HG03066 (cell line): ENCODE measurements around the gene MRPL37.
"Not testable (repeated sequence)": the region's sequence is repeated elsewhere in the genome, so short reads cannot be mapped to it uniquely, and the experiment has no call there.

Experiments
- ATAC-seq: cut with Tn5 transposase; IDR thresholded peaks from one replicate; pipeline ENCODE4 v1.9.1; 2021; ENCODE audit warnings: low read depth; ENCODE audit not compliant: unreplicated experiment

The MRPL37 gene

DNA sequence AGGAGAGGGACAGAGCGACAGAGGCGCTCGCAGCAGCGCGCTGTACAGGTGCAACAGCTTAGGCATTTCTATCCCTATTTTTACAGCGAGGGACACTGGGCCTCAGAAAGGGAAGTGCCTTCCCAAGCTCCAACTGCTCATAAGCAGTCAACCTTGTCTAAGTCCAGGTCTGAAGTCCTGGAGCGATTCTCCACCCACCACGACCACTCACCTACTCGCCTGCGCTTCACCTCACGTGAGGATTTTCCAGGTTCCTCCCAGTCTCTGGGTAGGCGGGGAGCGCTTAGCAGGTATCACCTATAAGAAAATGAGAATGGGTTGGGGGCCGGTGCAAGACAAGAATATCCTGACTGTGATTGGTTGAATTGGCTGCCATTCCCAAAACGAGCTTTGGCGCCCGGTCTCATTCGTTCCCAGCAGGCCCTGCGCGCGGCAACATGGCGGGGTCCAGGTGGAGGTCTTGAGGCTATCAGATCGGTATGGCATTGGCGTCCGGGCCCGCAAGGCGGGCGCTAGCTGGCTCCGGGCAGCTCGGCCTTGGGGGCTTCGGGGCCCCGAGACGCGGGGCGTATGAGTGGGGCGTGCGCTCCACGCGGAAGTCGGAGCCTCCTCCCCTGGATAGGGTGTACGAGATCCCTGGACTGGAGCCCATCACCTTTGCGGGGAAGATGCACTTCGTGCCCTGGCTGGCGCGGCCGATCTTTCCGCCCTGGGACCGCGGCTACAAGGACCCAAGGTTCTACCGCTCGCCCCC is at the start of gene MRPL37, which contains the start of gene CYB5RL:
MRPL37 (plus strand) TSS at position 403 of the 754 bp plus-strand sequence; CDS start at position 480, 77 bp downstream.
CYB5RL (minus strand) TSS at position 266 of the 754 bp plus-strand sequence. CDS start 4,414 bp downstream, outside the sequence.
- ATAC-seq, result peak; percentile 96

DNA sequence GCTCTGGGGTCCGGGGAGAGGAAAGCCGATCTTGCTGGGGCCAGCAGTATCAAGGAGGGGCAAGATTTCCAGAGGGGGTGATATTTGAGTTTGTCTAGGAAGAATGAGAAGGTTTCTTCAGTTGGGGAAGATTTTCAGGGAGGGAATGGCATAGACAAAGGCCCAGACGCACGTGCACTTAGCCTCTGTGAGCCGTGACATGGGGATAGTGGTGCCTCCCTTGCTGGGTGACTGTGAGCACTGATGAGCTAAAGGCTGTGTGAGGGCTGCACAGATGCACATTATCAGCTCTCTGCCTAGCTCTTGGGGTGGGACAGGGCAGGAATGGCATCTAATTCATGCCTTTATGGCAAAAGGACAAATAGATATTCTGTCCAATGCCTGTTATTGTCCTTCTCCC is 49.0 kb upstream of the MRPL37 start:
- no peak for ATAC-seq

DNA sequence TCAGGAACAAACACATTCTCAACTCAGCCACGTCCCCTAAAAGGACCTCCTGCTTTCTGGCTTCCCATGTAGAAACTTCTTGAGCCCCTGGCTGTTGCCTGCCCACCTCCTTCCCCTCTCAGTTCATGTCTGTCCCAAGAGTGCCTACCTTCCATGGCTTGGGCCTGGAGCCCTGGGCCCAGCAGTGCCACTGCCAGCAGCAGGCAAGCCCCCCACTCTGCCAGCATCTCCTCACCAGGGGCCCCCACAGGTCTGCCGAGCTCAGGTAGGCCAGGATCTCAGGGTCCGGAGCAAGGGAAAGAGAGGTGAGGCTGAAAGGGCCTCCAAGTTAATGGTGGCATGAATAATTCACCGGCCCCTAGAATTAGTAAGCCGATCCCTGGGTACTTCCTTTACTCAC is 47.3 kb upstream of the MRPL37 start, which contains the start of gene CDCP2:
CDCP2 (minus strand) TSS at position 305 of the 400 bp plus-strand sequence; CDS start at position 227, 78 bp downstream.
- no peak for ATAC-seq

DNA sequence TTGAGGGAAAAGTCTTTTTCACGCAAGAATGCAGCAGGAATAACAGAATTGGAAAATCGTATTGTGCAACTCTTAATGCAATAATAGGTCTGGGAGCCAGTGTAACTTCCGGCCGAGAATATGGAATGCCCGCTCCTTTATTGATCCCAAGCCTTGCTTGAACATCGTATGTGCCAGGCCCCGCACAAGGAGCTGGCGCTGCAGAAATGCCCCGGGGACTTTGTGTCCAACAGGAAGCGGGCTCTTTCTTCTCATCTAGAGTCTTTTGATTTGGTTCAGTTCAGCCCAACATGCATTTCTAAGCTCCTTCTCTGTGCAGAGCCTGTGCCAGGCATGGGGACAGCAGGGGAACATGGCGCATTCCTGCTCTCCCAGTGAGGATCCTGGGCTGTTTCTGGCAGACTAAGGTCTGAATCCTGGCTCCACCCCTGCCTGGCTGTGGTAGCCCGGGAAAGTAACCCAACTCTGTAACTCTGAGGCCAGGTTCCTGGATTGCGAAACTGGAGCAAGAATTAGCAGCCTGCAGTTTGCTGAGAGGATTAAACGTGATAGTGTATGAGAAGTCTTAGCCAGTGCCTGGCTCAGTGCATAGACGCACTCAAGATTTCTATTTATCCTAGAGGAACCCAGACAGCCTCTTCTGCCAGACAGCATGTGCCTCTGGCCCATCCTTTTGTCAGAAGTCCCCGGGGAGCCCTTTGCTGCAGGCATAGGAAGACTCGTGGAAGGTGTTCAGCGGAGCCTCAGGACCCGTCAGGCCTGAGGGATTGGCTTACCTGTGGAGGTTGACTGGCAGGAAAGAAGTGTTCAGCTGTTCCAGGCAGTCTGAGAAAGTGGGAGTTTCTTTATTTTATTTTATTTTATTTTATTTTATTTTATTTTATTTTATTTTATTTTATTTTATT is 46.2 kb upstream of the MRPL37 start:
- no peak for ATAC-seq

DNA sequence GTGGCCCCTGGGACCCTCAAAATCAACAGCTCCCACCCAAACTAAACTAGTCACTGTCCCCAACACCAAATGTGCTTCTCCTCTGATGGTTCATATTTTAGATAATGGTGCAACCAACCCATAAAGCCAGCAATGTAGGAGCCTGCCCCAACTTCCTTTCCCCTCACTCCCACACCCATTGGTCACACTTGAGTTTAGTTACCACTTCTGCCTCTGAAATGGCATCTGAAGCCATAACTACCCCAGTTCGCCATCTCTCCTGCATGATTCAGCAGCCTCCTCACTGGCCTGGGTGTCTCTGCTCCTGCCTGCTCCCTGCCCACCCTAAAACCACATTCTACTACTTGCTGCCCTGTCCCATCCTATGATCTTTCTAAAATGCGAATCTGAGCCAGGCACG is 43.8 kb upstream of the MRPL37 start:
- ATAC-seq, result no peak

DNA sequence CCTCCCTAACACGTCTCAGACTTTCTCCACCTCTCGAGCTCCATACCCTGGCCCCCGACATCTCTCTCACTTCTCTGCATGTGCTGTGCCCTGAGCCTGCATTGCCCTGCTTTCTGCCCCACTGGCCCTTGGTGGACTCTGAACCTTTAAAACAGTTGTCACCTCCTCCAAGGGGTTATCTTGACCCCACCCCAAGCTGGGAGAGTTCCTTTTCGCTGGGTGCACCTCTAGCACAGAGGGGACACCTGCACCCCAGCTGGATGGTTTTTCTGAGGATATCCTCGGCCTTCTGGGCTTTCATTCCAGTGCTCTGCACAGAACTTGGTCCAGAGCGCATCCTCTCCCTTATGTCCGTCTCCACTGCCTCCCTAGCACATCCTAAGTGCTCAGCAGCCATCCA is 43.0 kb upstream of the MRPL37 start:
- no peak for ATAC-seq

DNA sequence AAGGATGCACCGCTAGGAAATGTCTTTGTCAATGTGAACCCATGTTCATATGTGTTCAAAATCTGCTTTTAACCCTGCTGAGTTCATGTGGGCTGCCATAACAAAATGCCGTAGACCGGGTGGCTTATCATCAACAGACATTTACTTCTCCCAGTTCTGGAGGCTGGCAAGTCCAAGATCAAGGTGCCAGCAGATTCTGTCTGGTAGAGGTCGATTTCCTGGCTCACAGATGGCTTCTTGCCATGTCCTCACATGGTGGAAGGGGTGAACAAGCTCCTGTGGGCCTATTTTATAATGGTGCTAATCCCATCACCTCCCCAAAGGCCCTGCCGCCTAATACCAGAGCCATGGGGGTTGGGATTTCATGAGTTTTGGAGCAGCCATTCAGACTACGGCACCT is 42.6 kb upstream of the MRPL37 start:
- ATAC-seq, result no peak

DNA sequence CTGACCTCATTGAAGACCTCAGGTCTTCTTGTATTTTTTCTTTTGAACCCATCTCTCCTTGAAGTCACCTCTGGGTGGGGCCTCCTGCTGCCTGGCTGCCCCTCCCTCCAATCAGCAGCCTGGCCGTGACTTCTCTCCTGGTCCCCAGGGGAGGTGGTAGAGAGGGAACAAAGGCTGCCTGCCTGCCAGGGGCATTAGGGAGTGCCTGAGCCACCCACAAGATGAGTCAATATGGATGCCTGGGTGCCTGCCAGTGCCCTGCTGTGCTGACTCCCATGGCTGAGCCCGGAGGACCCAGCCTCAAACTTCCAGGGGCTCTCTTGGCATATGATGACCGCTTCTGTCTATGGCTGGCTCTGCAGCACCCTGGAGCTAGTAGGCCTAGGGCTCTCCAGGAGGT is 41.9 kb upstream of the MRPL37 start:
- no peak for ATAC-seq

DNA sequence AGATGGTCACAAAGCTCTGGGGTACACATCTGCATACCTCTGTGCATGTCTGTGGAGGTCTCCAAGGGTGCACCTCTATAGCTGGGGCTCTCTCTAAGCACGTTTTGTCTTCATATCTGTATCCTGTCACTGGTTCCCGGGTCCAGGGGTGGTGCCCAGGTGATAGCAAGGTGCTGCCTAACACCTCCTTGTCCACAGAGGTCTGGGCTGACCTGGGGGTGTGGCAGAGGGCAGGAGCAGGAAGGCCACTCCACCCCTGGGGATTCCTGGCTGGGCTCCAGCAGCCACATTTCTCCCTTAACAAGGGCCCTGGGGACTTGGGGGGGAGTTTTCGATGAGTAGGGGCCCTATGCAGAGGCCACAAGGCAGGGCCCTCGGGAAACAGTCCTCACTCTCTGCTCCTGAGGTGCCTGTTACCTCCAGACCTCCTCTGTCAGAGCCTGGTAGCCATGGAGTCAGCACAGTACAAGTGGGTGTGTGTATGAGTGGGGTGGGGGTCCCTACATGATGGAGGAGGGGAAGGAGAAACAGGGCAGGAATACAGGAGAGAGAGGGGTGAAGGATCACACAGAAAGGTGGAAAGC is 40.1 kb upstream of the MRPL37 start:
- no peak for ATAC-seq

DNA sequence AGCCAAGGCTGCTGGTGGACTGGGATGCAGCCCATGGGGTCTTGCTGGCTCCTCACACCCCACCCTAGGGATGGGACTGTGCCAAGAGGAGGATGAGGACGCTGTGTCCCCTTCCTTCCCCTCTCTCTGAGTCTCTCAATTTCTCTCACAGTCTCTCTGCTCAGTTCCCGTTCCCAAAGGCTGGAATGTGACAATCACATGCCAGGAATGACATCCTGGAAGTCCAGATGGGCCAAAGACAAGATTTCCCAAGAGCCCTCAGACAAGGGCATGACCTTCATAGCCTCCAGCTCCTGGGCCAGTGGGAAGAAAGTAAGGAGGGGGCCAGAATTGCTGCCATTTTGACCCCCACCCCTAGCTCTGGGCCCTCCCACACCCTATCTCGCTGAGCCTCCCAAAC is 39.6 kb upstream of the MRPL37 start:
- no peak for ATAC-seq

DNA sequence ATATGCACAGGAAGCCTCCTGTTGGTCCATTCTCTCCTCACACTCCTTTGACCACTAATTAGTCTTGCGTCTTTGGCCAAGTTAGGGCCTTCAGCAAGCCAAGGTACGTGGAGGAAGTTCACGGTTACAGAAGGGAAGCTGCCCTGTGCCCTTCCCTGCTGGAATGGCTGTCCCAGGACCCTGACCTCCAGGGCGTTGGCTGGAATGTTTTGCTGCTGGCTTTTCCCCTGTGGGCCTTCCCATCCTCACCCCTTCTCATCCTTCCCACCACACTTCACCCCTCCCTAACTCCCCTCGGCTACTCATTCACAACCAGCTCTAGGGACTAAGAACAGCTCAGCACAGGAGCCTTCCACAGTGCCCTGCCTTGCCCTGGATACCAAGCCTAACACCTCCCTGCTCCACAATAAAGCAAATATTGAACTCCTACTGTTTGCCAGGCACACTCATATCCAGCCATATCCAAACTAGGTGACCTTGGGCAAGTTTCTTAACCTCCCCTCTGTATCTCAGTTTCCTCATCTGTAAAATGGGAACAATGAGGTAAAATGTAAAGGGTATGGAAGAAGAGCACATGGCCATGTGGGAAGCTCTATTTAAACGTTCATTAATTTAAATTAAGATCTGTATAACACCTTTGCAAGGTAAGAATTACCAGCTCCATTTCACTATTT is 38.3 kb upstream of the MRPL37 start:
- ATAC-seq, result no peak

DNA sequence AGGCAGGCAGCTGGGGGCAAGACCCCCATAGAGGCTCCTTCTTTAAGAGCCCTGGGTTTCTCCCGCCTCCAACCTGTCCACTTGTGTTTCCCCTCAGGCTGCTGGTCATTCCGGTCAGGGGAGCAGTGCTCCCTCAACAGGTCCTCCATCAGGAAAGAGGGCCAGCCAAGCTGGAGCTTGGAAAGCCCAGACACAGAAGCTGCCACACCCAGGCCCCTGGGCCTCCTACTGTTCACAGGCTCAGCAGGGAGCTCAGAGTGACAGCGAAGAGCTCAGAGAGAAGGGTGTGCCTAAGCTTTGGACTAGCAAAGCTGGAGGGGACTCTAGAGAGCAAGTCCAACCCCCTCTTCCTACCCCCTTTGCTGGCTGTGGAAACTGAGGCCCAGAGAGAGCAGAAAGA is 36.9 kb upstream of the MRPL37 start:
- no peak for ATAC-seq

DNA sequence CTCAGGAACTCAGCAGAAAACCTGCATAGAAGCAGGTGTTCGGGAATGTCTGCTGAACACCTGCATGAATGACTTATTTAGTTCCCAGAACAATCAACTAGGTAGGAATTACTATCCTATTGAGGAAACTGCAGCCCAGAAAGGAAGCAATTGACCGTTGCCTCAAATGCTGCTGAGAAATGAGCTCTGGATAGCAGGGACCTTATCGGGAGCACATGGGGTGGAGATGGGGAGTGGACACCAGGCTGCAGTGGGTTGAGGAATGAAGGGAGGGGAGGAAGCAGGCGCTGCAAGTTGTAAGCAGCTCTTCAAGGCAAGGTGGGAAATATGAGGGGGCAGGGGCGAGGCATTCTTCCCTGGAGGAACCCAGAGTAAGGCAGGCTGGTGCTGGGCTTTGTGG is 36.4 kb upstream of the MRPL37 start:
- ATAC-seq, result no peak

DNA sequence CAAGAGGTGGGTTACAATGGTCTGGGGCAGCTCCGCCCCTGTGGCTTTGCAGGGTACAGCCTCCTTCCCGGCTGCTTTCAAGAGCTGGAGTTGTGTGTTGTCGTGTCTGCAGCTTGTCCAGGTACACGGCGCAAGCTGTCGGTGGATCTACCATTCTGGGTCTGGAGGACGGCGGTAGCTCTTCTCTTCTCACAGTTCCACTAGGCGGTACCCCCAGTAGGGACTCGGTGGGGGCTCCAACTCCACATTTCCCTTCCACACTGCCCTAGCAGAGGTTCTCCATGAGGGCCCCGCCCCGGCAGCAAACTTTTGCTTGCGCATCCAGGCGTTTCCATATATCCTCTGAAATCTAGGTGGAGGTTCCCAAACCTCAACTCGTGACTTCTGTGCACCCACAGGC is 34.8 kb upstream of the MRPL37 start:
- no peak for ATAC-seq

DNA sequence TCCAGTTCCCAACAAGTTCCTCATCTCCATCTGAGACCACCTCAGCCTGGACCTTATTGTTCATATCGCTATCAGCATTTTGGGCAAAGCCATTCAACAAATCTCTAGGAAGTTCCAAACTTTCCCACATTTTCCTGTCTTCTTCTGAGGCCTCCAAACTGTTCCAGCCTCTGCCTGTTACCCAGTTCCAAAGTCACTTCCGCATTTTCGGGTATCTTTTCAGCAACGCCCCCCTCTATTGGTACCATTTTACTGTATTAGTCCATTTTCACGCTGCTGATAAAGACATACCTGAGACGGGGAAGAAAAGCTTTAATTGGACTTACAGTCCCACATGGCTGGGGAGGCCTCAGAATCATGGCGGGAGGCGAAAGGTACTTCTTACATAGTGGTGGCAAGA is 33.6 kb upstream of the MRPL37 start:
- ATAC-seq, result not testable (repeated sequence)

DNA sequence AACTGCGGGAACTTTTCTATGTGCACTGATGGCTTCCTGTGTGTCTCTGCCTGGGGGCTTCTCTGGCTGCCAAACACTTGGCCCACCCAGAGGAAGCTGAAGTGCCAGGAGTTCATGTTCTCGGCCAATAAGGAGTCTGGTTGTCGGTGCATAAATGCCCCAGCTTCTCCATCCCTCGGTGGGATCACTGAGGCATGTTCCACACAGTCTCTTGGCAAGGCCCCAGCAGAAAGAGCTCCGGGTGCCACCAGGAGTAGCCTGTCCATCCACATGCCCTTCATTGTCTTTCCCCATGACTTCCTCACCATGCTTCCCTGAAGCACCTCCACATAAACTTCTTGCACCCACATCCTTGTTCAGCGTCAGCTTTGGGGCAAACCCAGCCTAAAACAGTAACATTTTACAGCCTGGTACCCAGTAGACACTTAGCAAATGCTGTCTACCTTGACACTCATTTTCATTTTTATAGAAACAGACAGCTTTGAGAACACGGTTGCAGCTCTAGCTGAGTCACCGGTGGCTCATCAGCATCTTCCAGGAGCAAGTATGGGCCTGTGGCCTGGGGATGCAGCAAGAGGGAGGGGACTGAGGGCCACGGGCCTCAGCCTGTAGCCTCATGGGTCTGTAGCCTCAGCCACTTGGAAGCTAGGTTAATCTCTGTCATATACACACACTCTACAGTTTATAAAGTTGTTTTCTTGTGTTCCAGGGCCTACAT is 32.4 kb upstream of the MRPL37 start:
- no peak for ATAC-seq

DNA sequence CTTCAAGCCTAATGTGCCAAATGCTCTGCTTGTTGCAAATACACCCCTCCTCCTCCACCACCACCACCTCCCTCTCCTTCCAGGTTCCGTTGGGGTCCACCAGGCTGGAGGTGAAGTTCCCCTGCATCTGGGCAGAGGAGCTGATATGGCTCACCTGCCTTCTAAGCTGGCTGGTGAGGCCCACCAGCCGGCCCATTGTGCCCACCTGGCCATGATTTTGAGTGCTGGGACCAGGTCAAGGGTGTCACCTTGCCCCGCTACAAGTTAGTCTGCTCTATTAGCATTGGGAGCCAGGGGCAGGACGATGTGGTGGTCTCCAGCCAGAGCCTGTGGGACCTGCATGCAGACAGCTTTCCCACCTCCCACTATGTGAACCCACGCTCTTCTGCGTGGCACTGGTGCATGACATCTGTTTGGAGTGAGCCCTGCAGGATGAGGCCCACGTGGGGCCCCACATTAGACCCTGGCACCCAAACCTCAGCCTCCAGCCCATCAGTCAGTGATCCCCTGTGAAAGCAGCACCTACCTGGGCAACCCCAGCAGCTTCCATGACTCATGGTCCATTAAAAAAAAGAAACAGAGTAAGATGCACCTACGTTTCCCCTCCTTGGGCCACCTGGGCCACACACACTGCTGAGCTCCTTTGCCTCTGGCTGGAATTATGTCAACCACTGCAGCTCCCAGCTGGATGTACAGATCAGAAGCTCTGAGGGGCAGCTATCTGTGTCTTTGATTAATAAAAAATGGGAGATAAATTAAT is 31.6 kb upstream of the MRPL37 start:
- ATAC-seq, result no peak

DNA sequence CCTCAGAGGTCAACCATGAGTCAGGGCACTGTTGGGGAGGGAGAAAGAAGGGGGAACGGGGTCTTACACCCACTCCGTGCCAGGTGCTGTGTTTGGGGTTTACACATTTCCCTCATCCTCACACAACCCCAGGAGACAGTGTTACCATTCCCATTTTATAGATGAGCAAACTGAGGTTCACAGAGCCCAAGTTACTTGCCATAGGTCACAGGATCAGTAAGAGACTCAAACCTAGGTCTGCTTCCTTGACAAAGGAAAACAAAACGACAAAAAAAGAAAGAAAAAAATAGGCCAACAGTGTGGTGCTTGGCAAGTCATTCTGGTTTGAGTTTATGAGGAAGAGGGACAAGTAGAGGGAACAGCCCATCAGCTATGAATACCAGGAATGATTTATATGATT is 30.9 kb upstream of the MRPL37 start:
- no peak for ATAC-seq

DNA sequence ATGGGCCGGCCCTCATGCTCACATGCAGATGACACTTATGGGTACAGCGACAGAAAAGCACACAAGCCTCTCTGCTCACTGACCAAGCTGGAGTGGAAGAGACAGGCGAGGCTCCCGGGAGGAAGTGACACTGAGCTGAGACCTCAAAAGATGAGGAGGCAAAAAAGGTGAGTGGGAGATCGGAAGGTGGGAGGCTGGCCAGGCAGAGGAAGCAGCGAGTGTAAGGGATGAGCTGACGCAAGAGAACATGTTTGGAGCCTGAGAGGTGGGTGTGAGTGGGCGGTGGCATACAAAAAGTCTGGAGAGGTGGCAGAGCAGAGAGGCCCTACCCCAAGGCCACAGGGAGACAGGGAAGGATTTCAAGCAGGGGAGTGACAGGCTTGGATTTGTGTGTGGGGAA is 29.0 kb upstream of the MRPL37 start:
- ATAC-seq, result no peak
